Activated gamma-delta T cell (primary cell): ENCODE measurements around the gene MYCBPAP.
A peak's percentile ranks its signal among the peaks of the same experiment; 100 is the strongest.
"Not testable (repeated sequence)": the region's sequence is repeated elsewhere in the genome, so short reads cannot be mapped to it uniquely, and the experiment has no call there.

Experiments used
- DNase-seq: peaks from one replicate; lab custom pipeline; 2025; lab: John Stamatoyannopoulos, UW

MYCBPAP gene

DNA sequence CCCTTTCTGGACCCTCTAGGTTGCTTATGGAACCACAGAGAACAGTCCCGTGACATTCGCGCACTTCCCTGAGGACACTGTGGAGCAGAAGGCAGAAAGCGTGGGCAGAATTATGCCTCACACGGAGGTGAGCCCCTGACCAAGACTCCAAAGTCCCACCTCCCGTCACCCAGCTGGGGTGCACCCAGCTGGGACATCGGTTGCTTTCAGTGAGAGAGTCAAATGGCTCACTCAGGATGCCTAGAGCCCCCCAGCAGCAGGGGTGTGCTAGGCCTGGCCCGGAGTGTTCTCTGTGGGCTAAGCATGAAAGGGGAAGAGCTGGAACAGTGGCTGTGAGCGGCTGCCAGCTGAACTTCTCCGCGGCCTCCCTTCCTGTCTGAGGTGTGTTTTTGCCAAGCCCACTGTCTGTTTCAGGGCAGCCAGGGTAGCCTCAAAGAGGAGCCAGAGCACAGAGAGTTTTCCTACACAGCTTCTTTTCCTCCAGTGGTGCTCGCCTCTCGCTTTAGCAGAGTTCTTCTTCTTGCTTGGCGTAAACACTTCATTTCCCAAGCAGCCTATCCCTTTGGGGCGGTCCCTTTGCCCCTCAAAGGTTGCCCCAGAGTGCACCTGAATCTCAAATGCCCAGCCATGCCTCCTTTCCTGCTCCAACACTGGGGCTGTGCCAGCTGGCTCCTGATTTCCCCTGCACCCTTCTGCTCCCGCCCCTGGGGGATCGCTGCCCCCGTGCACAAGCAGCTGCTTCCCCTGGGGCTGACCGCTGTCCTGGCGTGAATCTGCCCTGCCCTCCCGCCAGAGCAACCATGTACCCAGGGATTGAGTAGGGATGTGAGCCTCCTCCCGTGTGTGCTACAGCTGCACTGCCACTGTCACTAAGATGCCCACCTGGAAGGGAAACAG, 37.0 kb upstream of the MYCBPAP start:
- DNase-seq = no peak

DNA sequence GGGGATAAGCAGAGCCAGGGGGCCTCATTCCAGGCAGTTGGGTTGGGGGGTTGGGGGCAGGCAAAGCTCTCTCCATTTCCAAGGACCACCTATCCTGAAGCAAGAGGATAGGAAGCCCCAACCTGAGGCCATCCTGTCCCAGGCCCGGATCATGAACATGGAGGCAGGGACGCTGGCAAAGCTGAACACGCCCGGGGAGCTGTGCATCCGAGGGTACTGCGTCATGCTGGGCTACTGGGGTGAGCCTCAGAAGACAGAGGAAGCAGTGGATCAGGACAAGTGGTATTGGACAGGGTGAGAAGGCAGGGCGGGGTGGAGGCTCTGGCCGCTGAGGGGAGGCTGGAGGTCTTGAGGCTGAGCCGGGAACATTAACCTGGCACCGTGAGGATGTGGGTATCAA, 36.0 kb upstream of the MYCBPAP start:
- DNase-seq = no peak

DNA sequence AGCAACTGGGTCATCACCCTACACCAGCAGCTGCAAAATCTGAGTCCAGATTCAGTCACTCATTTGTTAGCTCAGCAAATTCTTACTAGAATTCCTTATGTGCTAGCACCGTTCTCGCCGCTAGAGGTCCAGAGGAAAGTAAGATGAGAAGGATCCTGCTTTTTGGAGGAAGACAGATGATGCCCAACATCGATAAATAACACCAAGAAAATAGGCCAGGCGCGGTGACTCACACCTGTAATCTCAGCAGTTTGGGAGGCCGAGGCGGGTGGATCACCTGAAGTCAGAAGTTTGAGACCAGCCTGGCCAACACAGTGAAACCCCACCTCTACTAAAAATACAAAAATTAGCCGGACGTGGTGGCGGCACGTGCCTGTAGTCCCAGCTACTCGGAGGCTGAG, 35.5 kb upstream of the MYCBPAP start:
- not testable (repeated sequence) for DNase-seq

DNA sequence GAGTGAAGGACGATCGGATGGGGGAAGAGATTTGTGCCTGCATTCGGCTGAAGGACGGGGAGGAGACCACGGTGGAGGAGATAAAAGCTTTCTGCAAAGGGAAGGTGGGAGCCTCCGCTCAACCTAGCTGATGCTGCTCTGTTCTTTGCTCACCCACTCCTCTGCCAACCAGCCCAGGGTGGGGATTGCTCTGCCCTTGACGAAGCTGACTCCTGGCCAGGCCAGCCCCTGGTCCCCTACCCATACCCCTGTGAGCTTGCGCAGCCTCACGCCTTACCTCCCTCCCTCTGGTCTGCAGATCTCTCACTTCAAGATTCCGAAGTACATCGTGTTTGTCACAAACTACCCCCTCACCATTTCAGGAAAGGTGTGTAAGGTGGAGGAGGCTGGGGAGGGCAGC, 34.3 kb upstream of the MYCBPAP start:
- DNase-seq = no peak

DNA sequence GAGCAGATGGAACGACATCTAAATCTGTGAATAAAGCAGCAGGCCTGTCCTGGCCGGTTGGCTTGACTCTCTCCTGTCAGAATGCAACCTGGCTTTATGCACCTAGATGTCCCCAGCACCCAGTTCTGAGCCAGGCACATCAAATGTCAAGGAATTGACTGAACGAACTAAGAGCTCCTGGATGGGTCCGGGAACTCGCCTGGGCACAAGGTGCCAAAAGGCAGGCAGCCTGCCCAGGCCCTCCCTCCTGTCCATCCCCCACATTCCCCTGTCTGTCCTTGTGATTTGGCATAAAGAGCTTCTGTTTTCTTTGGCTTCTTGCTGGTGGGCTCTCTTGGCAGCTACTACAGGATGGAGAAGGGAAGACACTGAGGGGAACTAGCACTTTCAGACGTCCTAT, 33.7 kb upstream of the MYCBPAP start:
- no peak for DNase-seq

DNA sequence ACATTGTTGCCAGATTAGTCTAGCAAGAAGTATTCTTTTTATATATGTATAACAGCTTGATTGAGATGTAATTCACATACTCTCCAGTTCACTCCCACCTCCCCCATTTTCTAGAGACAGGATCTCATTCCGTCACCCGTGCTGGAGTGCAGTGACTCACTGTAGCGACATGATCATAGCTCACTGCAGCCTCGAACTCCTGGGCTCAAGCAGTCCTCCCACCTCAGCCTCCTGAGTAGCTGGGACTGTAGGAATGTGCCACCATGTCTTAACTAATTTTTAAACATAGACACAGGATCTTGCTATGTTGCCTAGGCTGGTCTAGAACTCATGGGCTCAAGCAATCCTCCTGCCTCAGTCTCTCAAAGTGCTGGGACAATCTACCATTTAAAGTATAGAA, 32.9 kb upstream of the MYCBPAP start:
- no peak for DNase-seq

DNA sequence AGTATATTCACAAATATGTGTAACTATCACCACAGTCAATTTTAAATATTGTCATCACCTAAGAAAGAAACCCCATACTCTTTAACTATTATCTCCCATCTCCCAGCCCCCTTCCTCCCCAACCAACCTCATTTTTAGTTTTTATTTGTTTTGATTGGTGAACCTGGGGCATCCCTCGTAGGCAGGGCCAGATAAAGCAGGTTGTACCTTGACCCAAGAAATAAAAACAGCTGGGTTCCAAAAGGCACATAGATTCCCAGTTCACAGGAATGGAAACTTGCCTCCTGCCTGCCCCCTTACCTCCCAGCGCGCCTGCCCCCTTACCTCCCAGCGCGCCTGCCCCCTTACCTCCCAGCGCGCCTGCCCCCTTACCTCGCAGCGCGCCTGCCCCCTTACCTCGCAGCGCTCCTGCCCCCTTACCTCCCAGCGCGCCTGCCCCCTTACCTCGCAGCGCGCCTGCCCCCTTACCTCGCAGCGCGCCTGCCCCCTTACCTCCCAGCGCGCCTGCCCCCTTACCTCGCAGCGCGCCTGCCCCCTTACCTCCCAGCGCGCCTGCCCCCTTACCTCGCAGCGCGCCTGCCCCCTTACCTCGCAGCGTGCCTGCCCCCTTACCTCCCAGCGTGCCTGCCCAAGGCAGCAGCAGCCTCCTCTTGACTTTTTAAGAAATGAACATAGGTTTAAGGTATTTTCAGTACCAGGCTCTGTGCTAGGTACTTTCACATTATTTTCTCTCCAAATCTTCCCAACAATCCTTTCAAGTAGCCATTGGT, 32.3 kb upstream of the MYCBPAP start:
- DNase-seq = not testable (repeated sequence)

DNA sequence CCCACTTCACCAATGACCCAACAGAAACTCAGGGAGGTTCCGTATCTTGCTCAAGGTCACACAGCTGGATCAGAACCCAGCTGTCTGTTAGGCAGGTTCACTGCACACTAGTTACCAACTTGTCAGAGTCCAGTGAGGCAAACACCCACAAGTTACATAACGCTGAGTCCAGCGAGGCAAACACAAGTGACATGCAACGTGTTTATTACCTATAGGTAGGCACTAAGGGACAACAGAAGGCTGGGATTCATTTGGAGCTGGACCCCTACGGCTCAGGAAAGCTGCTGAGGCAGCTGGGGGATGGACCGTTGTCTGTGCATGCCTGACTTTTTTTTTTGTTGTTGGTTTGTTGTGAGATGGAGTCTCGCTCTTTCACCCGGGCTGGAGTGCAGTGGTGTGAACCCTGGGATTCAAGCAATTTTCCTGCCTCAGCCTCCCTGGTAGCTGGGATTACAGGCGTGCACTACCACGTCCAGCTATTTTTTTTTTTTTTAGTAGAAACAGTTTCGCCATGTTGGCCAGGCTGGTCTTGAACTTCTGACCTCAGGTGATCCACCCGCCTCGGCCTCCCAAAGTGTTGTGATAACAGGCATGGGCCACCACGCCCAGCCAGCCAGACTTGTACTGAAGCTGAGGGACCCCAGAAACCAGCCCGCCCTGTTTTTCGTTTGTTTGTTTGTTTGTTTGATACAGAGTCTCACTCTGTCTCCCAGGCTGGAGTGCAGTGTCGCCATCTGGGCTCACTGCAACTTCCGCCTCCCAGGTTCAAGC, 31.5 kb upstream of the MYCBPAP start:
- DNase-seq = no peak

DNA sequence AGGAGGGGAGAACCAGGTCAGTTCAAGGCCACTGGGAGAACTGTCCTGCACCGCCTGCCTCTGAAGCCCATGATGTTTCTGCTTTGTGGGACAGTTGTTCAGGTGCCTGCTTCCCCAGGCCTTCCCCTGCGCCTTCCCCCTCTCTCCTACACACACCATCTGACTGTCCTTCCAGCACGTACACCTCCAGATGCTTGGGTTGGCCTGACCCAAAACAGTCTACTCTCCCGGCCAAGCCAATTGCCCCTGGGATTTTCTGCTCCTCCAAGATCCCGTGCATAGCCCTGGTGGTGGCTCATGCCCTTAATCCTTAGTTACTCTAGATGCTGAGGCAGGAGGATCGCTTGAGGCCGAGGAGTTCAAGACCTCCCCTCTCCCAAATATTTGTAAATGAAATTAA, 30.3 kb upstream of the MYCBPAP start:
- DNase-seq = no peak

DNA sequence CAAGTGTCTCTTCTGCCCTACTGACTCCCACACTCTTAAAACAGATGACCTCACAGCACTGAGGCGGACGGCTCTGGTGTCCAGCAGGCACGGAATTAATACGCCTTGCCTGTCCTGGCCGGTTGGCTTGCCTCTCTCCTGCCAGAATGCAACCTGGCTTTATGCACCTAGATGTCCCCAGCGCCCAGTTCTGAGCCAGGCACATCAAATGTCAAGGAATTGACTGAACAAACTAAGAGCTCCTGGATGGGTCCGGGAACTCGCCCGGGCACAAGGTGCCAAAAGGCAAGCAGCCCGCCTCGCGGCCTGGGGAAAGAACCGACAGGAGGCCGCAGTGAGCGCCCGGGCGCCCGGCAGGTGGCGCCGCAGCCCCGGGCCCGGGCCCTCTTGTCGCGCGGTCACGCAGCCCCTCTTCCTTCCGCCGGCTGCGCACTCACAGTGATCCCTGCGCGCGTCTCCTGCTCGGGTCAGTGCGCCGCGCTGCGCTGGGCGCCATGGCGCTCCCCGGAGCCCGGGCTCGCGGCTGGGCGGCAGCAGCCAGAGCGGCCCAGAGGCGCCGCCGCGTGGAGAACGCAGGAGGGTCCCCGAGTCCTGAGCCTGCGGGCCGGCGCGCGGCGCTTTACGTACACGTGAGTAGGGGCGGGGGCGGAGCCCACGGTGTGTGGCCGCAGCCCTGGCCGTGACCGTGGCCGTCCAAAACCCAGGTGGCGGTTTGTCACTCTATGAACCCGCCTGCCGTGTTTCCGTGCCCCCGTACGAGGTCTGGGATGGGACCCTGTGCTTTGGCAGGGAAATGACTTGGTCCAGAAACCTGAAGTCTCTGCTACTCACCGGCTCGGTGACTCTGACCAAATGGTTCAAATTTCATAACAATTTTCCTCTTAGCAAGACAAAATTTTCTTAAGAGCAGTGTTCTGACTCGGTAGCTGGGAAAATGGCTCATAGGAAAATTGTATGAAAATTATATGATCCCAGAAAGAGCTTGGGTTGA, 29.6 kb upstream of the MYCBPAP start, which contains the start of gene RSAD1:
TSS of gene RSAD1 (plus strand) at position 470 of the 991 bp plus-strand sequence. CDS start at position 495, 25 bp downstream.
- peak; percentile 76 for DNase-seq

DNA sequence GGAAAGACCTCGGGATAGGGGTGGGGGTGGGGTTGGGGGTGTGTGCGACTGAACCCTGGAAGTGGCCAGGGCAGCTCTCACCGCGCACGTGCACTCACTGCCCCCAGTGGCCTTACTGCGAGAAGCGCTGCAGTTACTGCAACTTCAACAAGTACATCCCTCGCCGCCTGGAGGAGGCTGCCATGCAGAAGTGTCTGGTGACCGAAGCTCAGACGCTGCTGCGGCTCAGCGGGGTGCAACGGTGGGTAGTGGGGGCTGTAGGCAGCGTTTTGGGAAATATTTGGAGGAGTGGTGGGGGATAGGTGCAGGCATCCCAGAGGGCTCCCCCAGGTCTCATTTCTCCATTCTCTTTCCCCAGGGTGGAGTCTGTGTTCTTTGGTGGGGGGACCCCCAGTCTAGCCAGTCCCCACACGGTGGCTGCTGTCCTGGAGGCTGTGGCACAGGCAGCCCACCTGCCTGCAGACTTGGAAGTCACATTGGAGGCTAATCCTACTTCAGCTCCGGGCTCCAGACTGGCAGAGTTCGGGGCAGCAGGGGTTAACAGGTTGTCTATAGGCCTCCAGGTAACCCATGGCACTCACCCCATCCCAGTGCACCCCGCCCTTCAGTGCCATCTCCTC, 28.6 kb upstream of the MYCBPAP start:
- peak; percentile 21 for DNase-seq

DNA sequence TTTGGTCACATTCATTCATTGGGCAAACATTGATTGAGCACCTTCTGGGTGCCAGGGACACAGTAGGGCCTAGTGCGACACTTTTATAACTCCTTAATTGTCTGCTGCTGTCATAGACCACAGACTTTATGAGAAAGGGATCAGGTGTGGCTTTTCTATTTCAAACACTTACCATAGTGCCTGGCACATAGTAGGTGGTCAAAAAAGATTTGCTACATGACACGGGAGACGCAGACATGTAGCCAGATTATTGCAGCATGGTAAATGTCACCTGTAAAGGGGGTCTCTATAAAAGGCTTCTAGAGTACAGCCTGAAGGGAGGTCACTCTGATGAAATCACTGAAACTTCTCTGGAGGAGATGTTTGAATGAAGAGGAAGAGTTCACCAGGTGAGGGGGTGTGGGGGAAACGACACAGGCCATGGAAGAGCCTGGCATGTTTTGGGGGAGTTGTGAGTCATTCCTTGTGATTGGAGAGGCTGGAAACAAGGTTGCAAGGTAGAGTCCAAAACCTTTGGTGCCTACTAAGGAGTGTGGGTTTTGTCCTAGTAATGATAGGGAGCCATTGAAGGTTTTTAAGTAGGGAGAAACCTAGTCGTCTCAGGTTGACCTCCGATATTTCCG, 28.0 kb upstream of the MYCBPAP start:
- no peak for DNase-seq

DNA sequence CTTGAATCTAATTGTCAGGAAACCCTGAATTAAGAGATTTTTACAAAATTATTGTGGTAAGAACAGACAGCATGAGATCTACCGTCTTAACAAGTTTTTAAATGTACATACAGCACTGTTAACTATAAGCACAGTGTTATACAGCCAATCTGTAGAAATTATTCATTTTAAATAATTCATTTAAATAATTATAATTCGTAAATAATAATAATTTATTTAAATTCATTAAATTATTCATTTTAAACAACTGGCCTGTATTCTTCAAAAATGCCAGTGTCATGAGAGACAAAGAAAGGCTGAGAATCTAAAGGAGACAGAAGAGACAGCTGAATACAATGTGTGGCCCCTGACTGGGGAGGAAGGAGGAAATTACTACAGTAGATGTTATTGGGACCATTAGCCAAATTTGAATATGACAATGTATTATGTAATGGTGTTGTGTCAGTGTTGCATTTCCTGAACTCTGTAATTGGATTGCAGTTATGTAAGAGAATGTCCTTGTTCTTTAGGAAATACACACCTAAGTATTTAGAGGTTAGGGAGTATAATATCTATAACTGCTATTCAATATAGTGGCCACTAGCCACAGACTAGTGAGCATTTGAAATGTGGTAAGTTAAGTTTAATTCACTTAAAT, 27.3 kb upstream of the MYCBPAP start:
- DNase-seq = no peak

DNA sequence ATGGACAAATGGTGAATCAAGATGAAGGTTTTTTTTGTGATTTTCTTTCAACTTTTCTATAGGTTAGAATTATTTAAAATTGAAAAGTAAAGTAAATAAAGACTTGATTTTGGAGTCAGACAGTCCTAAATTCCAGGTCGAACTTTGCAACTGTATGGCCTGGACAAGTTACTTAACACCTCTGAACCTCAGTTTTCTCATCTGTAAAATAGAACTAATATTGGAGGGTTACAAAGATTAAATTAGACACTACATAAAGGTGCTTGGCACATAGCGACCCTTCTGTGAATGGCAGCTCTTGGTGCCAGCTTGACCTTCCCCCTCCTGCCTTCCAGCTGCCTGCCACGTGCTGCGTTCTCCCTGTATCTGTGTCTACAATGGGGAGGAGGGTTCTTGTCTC, 26.6 kb upstream of the MYCBPAP start:
- no peak for DNase-seq

DNA sequence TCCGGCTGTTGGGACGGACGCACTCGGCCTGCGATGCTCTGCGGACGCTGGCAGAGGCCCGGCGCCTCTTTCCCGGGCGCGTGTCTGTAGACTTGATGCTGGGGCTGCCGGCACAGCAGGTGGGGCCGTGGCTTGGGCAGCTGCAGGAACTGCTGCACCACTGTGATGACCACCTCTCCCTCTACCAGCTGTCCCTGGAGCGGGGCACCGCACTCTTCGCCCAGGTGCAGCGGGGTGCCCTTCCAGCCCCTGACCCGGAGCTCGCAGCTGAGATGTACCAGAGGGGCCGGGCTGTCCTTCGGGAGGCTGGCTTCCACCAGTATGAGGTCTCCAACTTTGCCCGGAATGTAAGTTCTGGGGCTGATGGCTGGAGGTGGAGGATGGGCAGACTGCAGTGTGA, 26.1 kb upstream of the MYCBPAP start:
- no peak for DNase-seq

DNA sequence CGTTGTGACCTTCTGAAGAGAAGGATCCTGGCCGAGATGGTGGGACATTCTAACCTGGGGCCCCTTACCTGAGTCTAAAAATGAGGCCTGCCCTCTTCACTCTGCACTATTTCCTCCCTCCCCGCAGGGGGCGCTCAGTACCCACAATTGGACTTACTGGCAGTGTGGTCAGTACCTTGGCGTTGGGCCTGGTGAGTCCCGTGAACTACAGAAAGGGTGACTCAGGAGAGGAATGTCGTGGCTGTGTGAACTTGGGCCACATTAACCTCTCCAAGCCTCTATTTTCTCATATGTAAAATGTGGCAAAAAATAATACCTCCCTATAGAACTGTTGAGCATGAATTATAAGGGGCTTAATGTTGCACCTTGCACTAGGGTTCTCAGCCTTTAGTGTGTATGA, 25.7 kb upstream of the MYCBPAP start:
- no peak for DNase-seq

DNA sequence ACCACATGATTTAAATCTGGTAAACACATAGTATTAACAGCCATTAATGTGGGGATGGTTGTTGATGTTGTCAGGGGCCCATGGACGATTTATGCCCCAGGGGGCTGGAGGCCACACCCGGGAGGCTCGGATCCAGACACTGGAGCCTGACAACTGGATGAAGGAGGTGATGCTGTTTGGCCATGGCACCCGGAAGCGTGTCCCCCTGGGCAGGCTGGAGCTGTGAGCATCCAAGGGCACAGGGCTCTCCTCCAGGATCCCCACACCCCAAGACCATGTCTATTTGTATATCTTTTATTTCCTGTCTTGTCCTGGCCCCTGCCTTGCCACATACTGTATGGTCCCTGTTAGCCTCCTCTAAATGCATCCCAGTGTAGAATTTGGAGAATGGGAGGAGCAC, 25.0 kb upstream of the MYCBPAP start:
- DNase-seq = no peak

DNA sequence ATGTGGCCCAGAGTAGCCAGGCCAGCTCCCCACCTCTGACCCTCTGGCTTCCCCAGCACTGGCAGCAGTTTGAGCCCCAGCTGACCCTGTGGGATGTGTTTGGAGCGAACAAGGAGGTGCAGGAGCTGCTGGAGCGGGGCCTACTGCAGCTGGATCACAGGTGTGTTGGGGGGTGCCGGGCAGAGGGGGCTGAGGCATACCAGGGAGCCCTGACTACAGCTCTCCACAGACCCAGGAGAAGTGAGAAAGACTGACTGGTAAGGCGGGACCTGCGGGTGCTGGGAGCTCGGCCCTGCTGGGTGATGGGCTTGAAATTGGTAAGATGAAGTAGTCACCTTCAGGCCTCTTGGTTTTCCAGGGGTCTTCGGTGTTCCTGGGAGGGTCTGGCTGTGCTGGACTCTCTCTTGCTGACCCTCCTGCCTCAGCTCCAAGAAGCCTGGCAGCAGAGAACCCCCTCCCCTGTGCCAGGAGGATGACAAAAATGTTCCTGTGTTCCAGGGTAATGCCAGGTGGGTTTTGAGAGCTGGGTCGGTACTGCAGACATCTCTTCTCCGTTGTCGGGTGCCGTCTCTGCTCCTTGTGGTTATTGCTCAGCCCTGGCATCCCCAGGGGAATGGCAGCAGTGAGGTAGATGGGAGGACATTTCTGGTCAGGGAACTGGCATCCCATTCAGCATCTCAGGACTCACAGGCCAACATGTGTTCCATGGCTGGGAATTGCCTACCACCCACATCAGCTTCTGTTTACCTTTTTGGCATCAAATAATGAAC, 23.7 kb upstream of the MYCBPAP start:
- DNase-seq = no peak
